IPS DF 6.9 (cell line): Measurements from ENCODE around the gene CLDN6.

Experiments used
- DNase-seq: peaks from one replicate; pipeline ENCODE4 v3.0.0-alpha.2; 2013; ENCODE audit warnings: low read depth, low spot score
- H3K27ac ChIP-seq: one replicate; pipeline ENCODE4 v1.5.1; 2013; ENCODE audit warnings: low read length, control low read depth
- H3K27me3 ChIP-seq: 2 replicates; pipeline ENCODE4 v1.6.1; 2013; ENCODE audit warnings: mild to moderate bottlenecking, low read length; ENCODE audit not compliant: control insufficient read depth, insufficient read depth
- H3K36me3 ChIP-seq: 2 replicates; pipeline ENCODE4 v1.6.1; 2013; ENCODE audit warnings: low read length; ENCODE audit not compliant: control insufficient read depth, insufficient read depth
- H3K4me1 ChIP-seq: 2 replicates; pipeline ENCODE4 v1.6.1; 2013; ENCODE audit warnings: low read length; ENCODE audit not compliant: control insufficient read depth, insufficient read depth
- H3K4me3 ChIP-seq: 2 replicates; pipeline ENCODE4 v1.5.1; 2013; ENCODE audit warnings: mild to moderate bottlenecking, low read length
- H3K9me3 ChIP-seq: 2 replicates; pipeline ENCODE4 v1.6.1; 2013; ENCODE audit warnings: low read length, inconsistent platforms; ENCODE audit not compliant: control insufficient read depth, insufficient read depth
- WGBS: extraction: QIAGEN DNeasy Blood & Tissue Kit; methylation state at CpG from one replicate; pipeline ENCODE4 v1.1.7; 2013; ENCODE audit warnings: mixed read lengths, missing lambda C conversion rate; ENCODE audit not compliant: insufficient read length, insufficient coverage; 5-methylcytosine and 5-hydroxymethylcytosine counted together

CLDN6 gene

DNA sequence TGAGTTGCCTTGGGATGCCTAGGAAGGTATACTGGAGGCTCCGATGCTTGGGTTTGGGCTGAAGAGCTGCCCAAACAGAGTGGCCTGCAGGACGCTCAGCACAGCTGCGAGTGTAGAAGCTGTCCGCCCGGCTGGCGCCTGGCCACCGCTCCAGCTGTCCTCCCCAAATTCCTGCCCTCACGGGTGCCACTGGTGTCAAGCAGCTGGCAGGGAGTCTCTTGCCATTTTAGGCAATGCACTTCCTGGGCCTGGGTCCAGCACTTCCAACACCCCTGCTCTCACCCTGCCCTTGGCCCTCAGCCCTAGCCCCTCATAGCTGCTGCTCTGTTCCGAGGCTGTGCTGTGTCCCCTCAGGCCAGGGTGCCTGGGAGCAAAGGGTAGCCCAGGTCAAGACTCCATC, 32.5 kb downstream of the CLDN6 start:
- no peak for DNase-seq
- no peak overlapping the region for H3K27ac ChIP-seq
- WGBS: no CpG with 5 or more reads among the region's 9 CpGs
- H3K4me1 ChIP-seq: peaks cover 10% of the 10 kb centered on the region
- H3K36me3 ChIP-seq: no peaks in the 10 kb centered on the region; the same call in 1 of the 2 replicates
- H3K27me3 ChIP-seq: no peaks in the 10 kb centered on the region
- no peaks in the 10 kb centered on the region for H3K9me3 ChIP-seq
- H3K4me3 ChIP-seq: no peak overlapping the region

DNA sequence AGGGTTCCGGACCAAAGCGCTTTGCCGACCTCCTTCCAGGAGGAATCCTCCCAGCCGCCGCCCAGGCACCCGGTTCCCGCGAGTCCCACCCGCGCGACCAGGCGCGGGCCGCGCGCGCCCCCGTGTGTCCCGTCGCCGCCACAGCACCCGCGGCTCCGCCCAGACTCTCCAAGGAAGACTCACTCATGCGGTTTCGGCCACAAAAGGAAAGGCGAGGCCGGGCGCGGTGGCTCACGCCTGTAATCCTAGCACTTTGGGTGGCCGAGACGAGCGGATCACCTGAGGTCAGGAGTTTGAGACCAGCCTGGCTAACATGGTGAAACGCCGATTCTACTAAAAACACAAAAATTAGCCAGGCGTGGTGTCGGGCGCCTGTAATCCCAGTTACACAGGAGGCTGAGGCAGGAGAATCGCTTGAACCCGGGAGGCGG, 34.3 kb downstream of the CLDN6 start:
- no CpG with 5 or more reads among the region's 42 CpGs for WGBS
- Histone ChIP-seq H3K36me3 (no peaks in the 10 kb centered on the region; the same call in 1 of the 2 replicates), H3K27me3 (no peaks in the 10 kb centered on the region), H3K27ac (no peak overlapping the region), H3K4me3 (no peak overlapping the region), H3K9me3 (no peaks in the 10 kb centered on the region), H3K4me1 (peaks cover 5% of the 10 kb centered on the region)
- no peak for DNase-seq

DNA sequence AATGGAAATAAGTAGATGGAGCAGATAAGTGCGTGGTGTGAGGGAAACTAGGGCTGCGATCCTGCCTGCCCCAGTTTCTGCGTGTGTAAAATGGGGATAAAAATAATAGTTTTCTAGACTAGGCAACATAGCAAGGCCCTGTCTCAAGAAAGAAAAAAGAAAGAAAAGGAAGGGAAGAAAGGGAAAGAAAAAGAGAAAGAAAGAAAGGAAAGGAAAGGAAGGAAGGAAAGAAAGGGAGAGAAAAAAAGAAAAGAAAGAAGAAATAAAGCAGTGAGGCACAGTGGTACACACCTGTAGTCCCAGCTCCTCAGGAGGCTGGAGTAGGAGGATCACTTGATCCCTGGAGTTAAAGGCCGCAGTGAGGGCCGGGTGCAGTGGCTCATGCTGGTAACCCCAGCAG, 35.6 kb downstream of the CLDN6 start:
- Histone ChIP-seq H3K4me1 (peaks cover 5% of the 10 kb centered on the region), H3K27ac (no peak overlapping the region), H3K36me3 (no peaks in the 10 kb centered on the region; the same call in none of the 2 replicates), H3K4me3 (no peak overlapping the region), H3K27me3 (no peaks in the 10 kb centered on the region), H3K9me3 (no peaks in the 10 kb centered on the region)
- 100% methylated on average over 1 of the region's 5 CpGs for WGBS
- DNase-seq: no peak

DNA sequence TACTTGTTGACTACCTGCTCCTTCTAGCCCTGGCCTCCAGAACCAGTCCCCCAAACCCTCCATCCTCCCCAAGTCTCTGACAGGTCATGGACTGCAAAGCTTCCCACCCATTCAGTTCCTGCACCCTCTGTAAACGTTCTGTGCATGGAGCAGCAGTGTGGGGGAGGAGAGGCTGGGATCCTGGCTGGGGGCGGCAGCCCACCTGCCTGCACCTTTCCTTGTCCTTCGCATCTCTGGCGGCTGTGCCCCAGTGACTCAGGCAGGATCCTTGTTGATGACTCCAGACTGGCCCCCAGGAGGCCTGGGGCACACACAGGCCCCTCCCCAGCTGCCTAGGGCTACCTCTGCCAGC, 36.1 kb downstream of the CLDN6 start:
- peak overlapping the region; percentile 49 for H3K27ac ChIP-seq
- peaks cover 1% of the 10 kb centered on the region for H3K36me3 ChIP-seq
- H3K27me3 ChIP-seq: no peaks in the 10 kb centered on the region
- no peak for DNase-seq
- H3K4me3 ChIP-seq: no peak overlapping the region
- H3K4me1 ChIP-seq: peaks cover 5% of the 10 kb centered on the region
- H3K9me3 ChIP-seq: no peaks in the 10 kb centered on the region
- WGBS: no CpG with 5 or more reads among the region's 4 CpGs

DNA sequence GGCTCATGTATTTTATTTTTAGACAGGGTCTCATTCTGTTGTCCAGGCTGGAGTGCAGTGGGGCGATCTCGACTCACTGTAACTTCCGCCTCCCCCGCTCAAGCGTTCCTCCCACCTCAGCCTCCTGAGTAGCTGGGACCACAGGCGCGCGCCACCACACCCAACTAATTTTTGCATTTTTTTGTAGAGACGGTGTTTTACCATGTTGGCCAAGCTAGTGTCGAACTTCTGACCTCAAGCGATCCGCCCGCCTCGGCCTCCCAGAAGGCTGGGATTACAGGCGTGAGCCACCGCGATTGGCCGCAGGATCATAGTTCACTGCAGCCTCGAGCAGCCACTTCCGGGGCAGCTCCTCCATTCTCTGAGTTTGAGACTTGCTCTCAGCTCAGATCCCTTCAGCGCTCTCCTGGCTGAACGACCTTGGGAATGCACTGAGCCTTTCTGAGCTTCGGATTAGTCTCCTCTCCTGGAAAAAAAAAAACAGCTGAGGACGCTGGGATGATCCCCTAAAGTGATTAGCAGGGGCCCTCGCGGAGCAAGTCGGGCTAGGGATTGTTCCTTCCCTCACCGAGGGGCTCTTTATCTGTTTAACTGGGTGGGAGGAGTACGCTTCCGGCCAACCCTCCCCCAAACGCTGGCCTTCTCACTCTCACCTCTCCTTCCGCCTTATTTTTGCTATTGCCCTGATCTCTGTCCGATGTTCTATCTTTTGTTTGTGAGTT, 36.6 kb downstream of the CLDN6 start:
- DNase-seq: no peak
- Histone ChIP-seq H3K27me3 (no peaks in the 10 kb centered on the region), H3K36me3 (peaks cover 5% of the 10 kb centered on the region), H3K9me3 (no peaks in the 10 kb centered on the region), H3K4me1 (peaks cover 5% of the 10 kb centered on the region; the same call in 1 of the 2 replicates), H3K4me3 (no peak overlapping the region; the same call in 1 of the 2 replicates), H3K27ac (peak overlapping the region; percentile 49)
- WGBS: no CpG with 5 or more reads among the region's 33 CpGs

DNA sequence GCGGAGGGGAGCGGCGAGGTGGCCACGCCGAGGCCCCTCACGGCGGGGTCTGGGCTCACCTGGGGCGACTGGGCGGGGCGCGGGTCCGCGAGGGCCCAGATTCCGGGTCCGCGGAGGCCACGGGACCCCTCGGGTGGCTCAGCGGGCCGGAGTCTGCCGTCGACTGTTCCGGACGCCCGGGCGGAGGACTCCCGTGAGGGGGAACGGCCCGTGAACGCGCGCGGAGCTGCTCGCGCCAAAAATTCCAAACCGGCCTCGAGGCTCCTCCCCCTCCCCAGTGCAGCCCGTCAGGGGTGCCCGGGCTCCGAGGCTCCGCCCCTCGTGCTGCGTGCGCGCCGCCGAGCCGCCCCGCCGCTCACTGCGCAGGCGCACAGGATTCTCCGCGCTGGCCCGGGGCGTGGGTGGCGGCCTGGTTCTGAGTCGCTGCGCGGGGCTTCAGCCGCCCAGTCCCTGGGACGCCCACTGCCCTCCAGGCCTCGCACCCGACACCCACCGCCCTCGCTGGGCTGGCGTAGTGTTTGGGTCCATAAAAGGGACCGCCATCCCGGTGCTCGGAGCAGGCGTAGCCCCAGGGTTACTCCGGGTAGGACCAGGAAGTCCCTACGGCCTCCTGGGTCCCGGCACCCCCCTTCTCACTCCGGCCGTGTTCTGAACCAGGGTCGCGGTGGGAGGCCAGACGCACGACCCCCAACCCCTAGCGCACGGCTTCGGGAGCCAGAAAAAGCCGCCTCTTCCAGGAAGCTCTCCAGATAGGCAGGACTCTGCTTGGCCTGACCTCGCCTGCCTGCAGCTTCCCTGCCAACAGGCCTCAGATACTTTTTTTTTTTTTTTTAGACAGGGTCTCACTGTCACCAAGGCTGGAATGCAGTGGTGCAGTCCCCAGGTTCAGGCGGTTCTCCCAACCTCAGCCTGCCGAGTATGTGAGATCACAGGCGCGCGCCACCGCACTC, 37.5 kb downstream of the CLDN6 start, which contains the start of gene PKMYT1:
PKMYT1 (minus strand) TSS at position 220 of the 950 bp plus-strand sequence. CDS start 789 bp downstream, outside the sequence.
- Histone ChIP-seq H3K36me3 (peaks cover 12% of the 10 kb centered on the region), H3K27me3 (no peaks in the 10 kb centered on the region), H3K4me1 (peaks cover 5% of the 10 kb centered on the region; the same call in 1 of the 2 replicates), H3K9me3 (no peaks in the 10 kb centered on the region), H3K27ac (no peak within 1 kb of the TSS), H3K4me3 (peak within 1 kb of the TSS; percentile 88)
- DNase-seq: no peak
- WGBS: no CpG with 5 or more reads among the region's 91 CpGs

DNA sequence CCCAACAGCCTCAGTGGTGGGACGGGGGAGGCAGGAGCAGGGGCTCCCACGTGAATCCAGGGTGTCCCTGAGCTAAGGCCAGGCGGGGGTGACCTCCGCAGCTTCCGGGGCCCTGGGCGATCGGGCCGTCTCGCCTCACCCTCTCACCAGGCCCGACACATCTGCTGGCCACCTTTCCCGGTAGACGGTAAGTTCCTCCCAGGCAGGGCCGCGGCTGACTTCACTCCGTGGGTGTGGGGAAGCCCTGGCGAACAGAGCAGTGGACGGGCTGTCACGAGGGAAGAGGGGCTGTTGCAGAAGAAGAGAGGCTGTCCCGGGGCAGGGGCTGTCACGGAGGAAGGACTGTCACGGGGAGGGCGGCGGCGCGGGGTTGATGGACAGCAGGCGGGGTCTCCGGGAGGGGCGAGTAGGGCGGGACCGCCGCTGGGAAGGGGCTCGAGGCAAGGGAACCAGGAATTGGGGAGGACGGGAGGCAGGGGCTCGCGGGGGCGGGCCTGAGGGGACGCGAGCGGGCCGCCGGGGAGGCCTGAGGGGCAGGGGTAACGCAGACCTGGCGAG, 38.2 kb downstream of the CLDN6 start:
- Histone ChIP-seq H3K4me1 (peaks cover 5% of the 10 kb centered on the region; the same call in 1 of the 2 replicates), H3K4me3 (peak overlapping the region; percentile 88), H3K27me3 (no peaks in the 10 kb centered on the region), H3K27ac (no peak overlapping the region), H3K36me3 (peaks cover 20% of the 10 kb centered on the region), H3K9me3 (no peaks in the 10 kb centered on the region)
- DNase-seq: no peak
- no CpG with 5 or more reads among the region's 43 CpGs for WGBS

DNA sequence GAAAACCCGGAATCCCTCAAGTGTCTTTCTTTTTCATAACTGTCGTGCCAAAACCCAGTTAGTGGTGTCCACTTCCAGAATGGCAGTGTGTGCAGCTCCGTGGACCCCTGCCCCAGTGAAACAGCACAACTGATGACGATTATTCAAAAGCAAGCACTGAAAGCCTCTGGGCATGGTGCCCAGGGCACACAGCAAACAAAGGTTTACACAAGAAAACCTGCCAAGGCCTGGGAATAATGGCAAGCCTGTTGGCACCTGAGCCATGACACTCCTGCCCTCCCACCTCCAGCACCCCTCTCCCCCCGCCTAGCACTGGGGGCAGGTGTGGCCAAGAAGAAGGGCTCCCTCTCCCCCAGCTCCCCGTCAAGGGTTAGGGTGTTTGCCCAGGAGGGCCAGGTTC, 40.5 kb downstream of the CLDN6 start:
- no peaks in the 10 kb centered on the region for H3K9me3 ChIP-seq
- H3K27me3 ChIP-seq: no peaks in the 10 kb centered on the region
- H3K36me3 ChIP-seq: peaks cover 33% of the 10 kb centered on the region
- no CpG with 5 or more reads among the region's 6 CpGs for WGBS
- no peak for DNase-seq
- H3K4me3 ChIP-seq: no peak overlapping the region
- H3K4me1 ChIP-seq: peaks cover 3% of the 10 kb centered on the region; the same call in 1 of the 2 replicates
- no peak overlapping the region for H3K27ac ChIP-seq

DNA sequence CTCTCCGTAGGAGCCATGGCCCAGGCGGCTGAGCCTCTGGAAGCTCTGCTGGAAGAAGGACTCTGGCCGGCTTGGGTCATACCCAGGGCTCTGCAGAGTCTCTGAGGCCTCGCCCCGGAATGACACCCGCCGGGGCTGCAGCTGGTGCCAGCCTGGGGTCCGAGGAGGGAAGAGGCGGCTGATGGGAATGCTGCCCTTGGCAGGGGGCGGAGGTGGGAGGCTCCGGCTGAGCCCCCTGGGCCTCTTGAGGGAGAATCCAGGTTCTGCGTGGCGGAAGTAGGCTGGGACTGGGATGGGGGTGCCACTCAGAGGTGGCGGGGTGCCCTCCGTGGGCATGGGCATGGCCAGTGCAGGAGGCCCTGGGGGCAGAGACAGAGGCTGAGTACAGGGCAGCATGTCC, 41.3 kb downstream of the CLDN6 start:
- H3K36me3 ChIP-seq: peaks cover 41% of the 10 kb centered on the region

DNA sequence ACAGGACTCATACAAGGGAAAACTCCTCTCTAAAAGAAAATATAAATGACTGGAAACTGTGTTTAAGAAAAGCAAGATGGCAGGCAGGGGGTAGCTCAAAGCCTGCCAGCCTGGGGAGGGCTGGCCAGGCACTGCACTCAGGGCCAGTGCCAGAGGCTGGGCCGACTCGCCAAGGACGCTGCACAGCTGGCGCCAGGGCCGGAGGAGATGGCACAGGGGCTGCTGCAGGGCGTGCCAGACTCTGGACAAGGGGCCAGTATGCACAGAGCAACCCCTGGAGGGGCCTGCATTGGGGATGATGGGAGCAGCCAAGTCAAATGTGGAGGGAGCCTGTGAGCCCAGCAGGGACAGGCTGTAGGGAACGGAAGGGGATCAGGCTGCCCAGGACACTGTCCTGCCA, 41.8 kb downstream of the CLDN6 start:
- no peak overlapping the region for H3K4me3 ChIP-seq
- H3K27me3 ChIP-seq: no peaks in the 10 kb centered on the region
- H3K27ac ChIP-seq: no peak overlapping the region
- H3K4me1 ChIP-seq: no peaks in the 10 kb centered on the region
- H3K9me3 ChIP-seq: no peaks in the 10 kb centered on the region
- WGBS: no CpG with 5 or more reads among the region's 7 CpGs
- H3K36me3 ChIP-seq: peaks cover 41% of the 10 kb centered on the region
- no peak for DNase-seq

More for the DNA sequence above, 41.3 kb downstream of the CLDN6 start:
- Histone ChIP-seq H3K27ac (no peak overlapping the region), H3K4me1 (peaks cover under 1% of the 10 kb centered on the region; the same call in 1 of the 2 replicates), H3K4me3 (no peak overlapping the region), H3K27me3 (no peaks in the 10 kb centered on the region), H3K9me3 (no peaks in the 10 kb centered on the region)
- no CpG with 5 or more reads among the region's 15 CpGs for WGBS
- DNase-seq: no peak
